ENCODE data around the gene FXR1.
"Not testable (repeated sequence)": the region's sequence is repeated elsewhere in the genome, so short reads cannot be mapped to it uniquely, and the experiment has no call there.

Gene FXR1

GRCh38 chr3:180912304-180913296 is at the start of gene FXR1:
Gene FXR1 (plus strand): TSS chr3:180912670. CDS start chr3:180912686, 16 bp downstream.
- no peak for FAIRE-seq

GRCh38 chr3:180870008-180870699 is 42.3 kb upstream of the FXR1 start:
- FAIRE-seq: no peak

- FAIRE-seq: no peak
These were observed 40.6 kb upstream of the FXR1 start for GRCh38 chr3:180871901-180872300.

GRCh38 chr3:180872430-180872829 is 40.0 kb upstream of the FXR1 start:
- FAIRE-seq: not testable (repeated sequence)

- FAIRE-seq: no peak
These were observed 37.3 kb upstream of the FXR1 start for GRCh38 chr3:180875124-180875698.

GRCh38 chr3:180881065-180881801 is 31.2 kb upstream of the FXR1 start:
- no peak for FAIRE-seq

- FAIRE-seq: no peak
These were observed 30.4 kb upstream of the FXR1 start for GRCh38 chr3:180882115-180882514.

GRCh38 chr3:180888992-180889560 is 23.4 kb upstream of the FXR1 start:
- no peak for FAIRE-seq

- FAIRE-seq: no peak
These were observed 13.9 kb upstream of the FXR1 start for GRCh38 chr3:180898572-180898971.

GRCh38 chr3:180909369-180910127 is 2.9 kb upstream of the FXR1 start:
- no peak for FAIRE-seq

GRCh38 chr3:180910823-180911222 is 1.6 kb upstream of the FXR1 start:
- FAIRE-seq: no peak

GRCh38 chr3:180911876-180912303 is 580 bp upstream of the FXR1 start:
- FAIRE-seq: no peak

GRCh38 chr3:180913581-180914404 is 1.3 kb downstream of the FXR1 start:
- no peak for FAIRE-seq

GRCh38 chr3:180918542-180918941 is 6.1 kb downstream of the FXR1 start:
- FAIRE-seq: no peak

- no peak for FAIRE-seq
These were observed 9.8 kb downstream of the FXR1 start for GRCh38 chr3:180922242-180922641.

- FAIRE-seq: no peak
These were observed 11.1 kb downstream of the FXR1 start for GRCh38 chr3:180923561-180923960.

GRCh38 chr3:180926526-180926925 is 14.1 kb downstream of the FXR1 start:
- no peak for FAIRE-seq

GRCh38 chr3:180929376-180929775 is 16.9 kb downstream of the FXR1 start:
- no peak for FAIRE-seq

- no peak for FAIRE-seq
These were observed 18.1 kb downstream of the FXR1 start for GRCh38 chr3:180930526-180930925.

- no peak for FAIRE-seq
These were observed 20.3 kb downstream of the FXR1 start for GRCh38 chr3:180932819-180933218.

GRCh38 chr3:180934638-180935037 is 22.2 kb downstream of the FXR1 start:
- FAIRE-seq: no peak
